HL-60/S4 treated with phorbol 12-myristate 13-acetate at 8.2 ng/mL for 4 days and 3 days (cell line): Measurements from ENCODE around the gene OR4C11.

Experiments used
- in situ Hi-C: fragments of 300-500 bp; cut with MboI; formaldehyde crosslinking; loops from 2 replicates; pipeline ENCODE4 v1.15.0; 2022; ENCODE audit warnings: low sequenced_read_pairs

OR4C11 gene

GRCh38 chr11:55607545-55607944, at the start of gene OR4C11:
Gene OR4C11, minus strand, starts transcription at chr11:55607645. Its CDS starts 3,272 bp downstream, at chr11:55604373.
- in situ Hi-C loops: no loop called here

GRCh38 chr11:55655096-55655495, 47.7 kb upstream of the OR4C11 start:
- in situ Hi-C loops: no loop called here

- in situ Hi-C loops: no loop called here
Measured at GRCh38 chr11:55652560-55652959, 45.1 kb upstream of the OR4C11 start.

GRCh38 chr11:55648027-55648426, 40.6 kb upstream of the OR4C11 start, which contains the start of gene OR4S2:
Gene OR4S2, plus strand, starts transcription at chr11:55648327. Its CDS starts 2,577 bp downstream, at chr11:55650904.
- in situ Hi-C loops: no loop called here

- in situ Hi-C loops: no loop called here
Measured at GRCh38 chr11:55634813-55635212, 27.4 kb upstream of the OR4C11 start, which contains the start of gene OR4P4. Gene OR4P4, plus strand, starts transcription at chr11:55635113.

GRCh38 chr11:55624531-55624930, 17.1 kb upstream of the OR4C11 start:
- in situ Hi-C loops: no loop called here

GRCh38 chr11:55572548-55572947, 34.9 kb downstream of the OR4C11 start:
- in situ Hi-C loops: no loop called here

GRCh38 chr11:55571828-55572227, 35.6 kb downstream of the OR4C11 start, which contains the start of gene OR4C16:
Gene OR4C16, plus strand, starts transcription at chr11:55572128. Its CDS starts 0 bp downstream, at chr11:55572128.
- in situ Hi-C loops: no loop called here

- in situ Hi-C loops: no loop called here
Measured at GRCh38 chr11:55554169-55554568, 53.3 kb downstream of the OR4C11 start, which contains the start of gene OR4C15. Gene OR4C15, plus strand, starts transcription at chr11:55554469. Its CDS starts 0 bp downstream, at chr11:55554469.
